Measurements from ENCODE around the gene UBR1. TPM values are rescaled to one million over a fixed set of nuclear protein-coding genes. Genes with fewer than 3 reads are reported as not detected.

UBR1 gene
- total and polyA plus RNA-seq, 2 experiments from 2014 or later: 17.2 to 19.6 TPM

- no peaks in the 10 kb centered on the region for H3K4me1 ChIP-seq (ENCODE audit: insufficient read depth)
- no peak overlapping the region for H3K4me2 ChIP-seq
- Mint-ChIP-seq H3K27ac (no peak overlapping the region; the same call in 1 of the 2 replicates), H3K27me3 (ENCODE audit: insufficient read depth, low read depth, poor library complexity) (peaks cover 2% of the 10 kb centered on the region), H3K36me3 (ENCODE audit: low read depth) (peaks cover 17% of the 10 kb centered on the region; the same call in 2 of the 3 replicates), H3K4me3 (no peak overlapping the region), H3K4me1 (no peaks in the 10 kb centered on the region), H3K9me3 (no peaks in the 10 kb centered on the region)
- peak; percentile 32 for DNase-seq (ENCODE audit: low spot score)
- H3K27ac ChIP-seq (ENCODE audit: low read depth): 0 out of 2 replicates have a peak overlapping the region, but pooled peaks have one; percentile 15
- no peaks in the 10 kb centered on the region for H3F3A ChIP-seq (replicated peaks; ENCODE audit: low read depth)
- H3K79me2 ChIP-seq (replicated peaks; ENCODE audit: insufficient read depth): no peaks in the 10 kb centered on the region
- peaks cover 15% of the 10 kb centered on the region for H3K36me3 ChIP-seq (ENCODE audit: insufficient read depth)
- H3K4me3 ChIP-seq: no peak overlapping the region
- no peak overlapping the region for H2AFZ ChIP-seq
- no peaks in the 10 kb centered on the region; the same call in 1 of the 2 replicates for H4K20me1 ChIP-seq (replicated peaks; ENCODE audit: insufficient read depth)
- TF ChIP-seq REST (IDR thresholded peaks at IDR 0.05; ENCODE audit: unreplicated experiment) (no peak), ETS1 (IDR thresholded peaks at IDR 0.05) (no peak), EZH2 (IDR thresholded peaks at IDR 0.05; ENCODE audit: low read depth, unreplicated experiment) (no peak), NANOG (IDR thresholded peaks at IDR 0.05; ENCODE audit: borderline replicate concordance) (no peak), CTCF (conservative IDR thresholded peaks at IDR 0.05; ENCODE audit: low read depth in 2 of 2) (no peak), STAT1 (IDR thresholded peaks at IDR 0.05; ENCODE audit: unreplicated experiment) (no peak), ZNF114 (CRISPR knock-in tag; IDR thresholded peaks at IDR 0.05) (no peak)
- ATAC-seq: peak; percentile 61
- no peaks in the 10 kb centered on the region for H3K9me2 ChIP-seq (ENCODE audit: insufficient read depth)
- H3K27me3 ChIP-seq (ENCODE audit: insufficient read depth): no peaks in the 10 kb centered on the region
Observed at GRCh38 chr15:43067717-43068461, 37.9 kb downstream of the UBR1 start.

- TF ChIP-seq EZH2 (IDR thresholded peaks at IDR 0.05; ENCODE audit: low read depth, unreplicated experiment) (no peak), POLR2AphosphoS5 (IDR thresholded peaks at IDR 0.05; ENCODE audit: low read depth) (no peak), REST (IDR thresholded peaks at IDR 0.05; ENCODE audit: unreplicated experiment) (no peak)
Observed at GRCh38 chr15:43056696-43057095, 49.1 kb downstream of the UBR1 start.

More at GRCh38 chr15:43056696-43057095, 49.1 kb downstream of the UBR1 start:
- Histone ChIP-seq H3K4me1 (ENCODE audit: insufficient read depth) (no peaks in the 10 kb centered on the region), H3F3A (replicated peaks; ENCODE audit: low read depth) (no peaks in the 10 kb centered on the region), H3K27me3 (ENCODE audit: insufficient read depth) (no peaks in the 10 kb centered on the region), H2AFZ (no peak overlapping the region), H4K20me1 (replicated peaks; ENCODE audit: insufficient read depth) (no peaks in the 10 kb centered on the region; the same call in 1 of the 2 replicates), H3K36me3 (ENCODE audit: insufficient read depth) (peaks cover 36% of the 10 kb centered on the region; the same call in 1 of the 2 replicates), H3K79me2 (replicated peaks; ENCODE audit: insufficient read depth) (no peaks in the 10 kb centered on the region), H3K27ac (ENCODE audit: low read depth) (no peak overlapping the region), H3K4me3 (no peak overlapping the region), H3K9me2 (ENCODE audit: insufficient read depth) (no peaks in the 10 kb centered on the region), H3K4me2 (no peak overlapping the region)
- Mint-ChIP-seq H3K4me3 (no peak overlapping the region), H3K27me3 (ENCODE audit: insufficient read depth, low read depth, poor library complexity) (no peaks in the 10 kb centered on the region), H3K36me3 (ENCODE audit: low read depth) (peaks cover 38% of the 10 kb centered on the region), H3K4me1 (no peaks in the 10 kb centered on the region), H3K9me3 (no peaks in the 10 kb centered on the region), H3K27ac (no peak overlapping the region)
- ATAC-seq (no peak), DNase-seq (ENCODE audit: low spot score) (no peak)
